ENCODE data around the gene KCNMB1.

KCNMB1 gene

GRCh38 chr5:170416526-170416925 lies 27.4 kb upstream of the KCNMB1 start:
- no peak overlapping the region for H3K4me3 ChIP-seq (ENCODE audit: low read length)
- no peak for DNase-seq (ENCODE audit: low read depth)
- TF ChIP-seq CTCF (conservative IDR thresholded peaks at IDR 0.05; ENCODE audit: low read depth, low read length) = no peak

- no peak overlapping the region for H3K4me3 ChIP-seq (ENCODE audit: low read length)
- no peak for DNase-seq (ENCODE audit: low read depth)
- TF ChIP-seq CTCF (conservative IDR thresholded peaks at IDR 0.05; ENCODE audit: low read depth, low read length) = no peak
Observed at GRCh38 chr5:170414786-170415185, 25.6 kb upstream of the KCNMB1 start.

- H3K4me3 ChIP-seq (ENCODE audit: low read length) = no peak overlapping the region
- no peak for TF ChIP-seq CTCF (conservative IDR thresholded peaks at IDR 0.05; ENCODE audit: low read depth, low read length)
- no peak for DNase-seq (ENCODE audit: low read depth)
Observed at GRCh38 chr5:170413897-170414296, 24.7 kb upstream of the KCNMB1 start.

- no peak for DNase-seq (ENCODE audit: low read depth)
- no peak for TF ChIP-seq CTCF (conservative IDR thresholded peaks at IDR 0.05; ENCODE audit: low read depth, low read length)
Observed at GRCh38 chr5:170411100-170411499, 21.9 kb upstream of the KCNMB1 start.

GRCh38 chr5:170410401-170410800 lies 21.2 kb upstream of the KCNMB1 start:
- no peak for DNase-seq (ENCODE audit: low read depth)
- no peak for TF ChIP-seq CTCF (conservative IDR thresholded peaks at IDR 0.05; ENCODE audit: low read depth, low read length)
- H3K4me3 ChIP-seq (ENCODE audit: low read length) = no peak overlapping the region

More at GRCh38 chr5:170411100-170411499, 21.9 kb upstream of the KCNMB1 start:
- H3K4me3 ChIP-seq (ENCODE audit: low read length) = no peak overlapping the region

GRCh38 chr5:170408877-170409660 lies 19.9 kb upstream of the KCNMB1 start:
- TF ChIP-seq CTCF (conservative IDR thresholded peaks at IDR 0.05; ENCODE audit: low read depth, low read length) = no peak
- H3K4me3 ChIP-seq (ENCODE audit: low read length) = no peak overlapping the region
- no peak for DNase-seq (ENCODE audit: low read depth)

- no peak for TF ChIP-seq CTCF (conservative IDR thresholded peaks at IDR 0.05; ENCODE audit: low read depth, low read length)
- H3K4me3 ChIP-seq (ENCODE audit: low read length) = no peak overlapping the region
- DNase-seq (ENCODE audit: low read depth) = peak; percentile 13
Observed at GRCh38 chr5:170408226-170408625, 19.1 kb upstream of the KCNMB1 start.

Measured in retinal pigment epithelial cell (primary cell).